Subcutaneous abdominal adipose tissue (tissue), 5 donors: ENCODE measurements around the gene SREK1IP1.
A peak's percentile ranks its signal among the peaks of the same experiment; 100 is the strongest.

ENCODE experiments used
- H3K27ac ChIP-seq: one replicate; pipeline ENCODE4 v1.7.0; 2013; ENCODE audit warnings: low read depth, mild to moderate bottlenecking, inconsistent platforms, low read length, moderate library complexity
- H3K27me3 ChIP-seq, 5 donors: one replicate each; pipeline ENCODE4 v1.7.0; 2013; ENCODE audit warnings: low read length in 5 of 5, inconsistent platforms in 1 of 5; ENCODE audit not compliant: control insufficient read depth in 5 of 5, insufficient read depth in 4 of 5
- H3K36me3 ChIP-seq, 5 donors: one replicate each; pipeline ENCODE4 v1.7.0; 2013; ENCODE audit warnings: low read length in 5 of 5; ENCODE audit not compliant: control insufficient read depth in 5 of 5, insufficient read depth in 5 of 5
- H3K4me1 ChIP-seq, 5 donors: one replicate each; pipeline ENCODE4 v1.7.0; 2013; ENCODE audit warnings: low read length in 5 of 5, mild to moderate bottlenecking in 3 of 5, moderate library complexity in 1 of 5; ENCODE audit not compliant: control insufficient read depth in 5 of 5, insufficient read depth in 5 of 5
- H3K4me3 ChIP-seq, 5 donors: one replicate each; pipeline ENCODE4 v1.7.0; 2013; ENCODE audit warnings: low read length in 5 of 5, low read depth in 1 of 5
- H3K9ac ChIP-seq, 5 donors: one replicate each; pipeline ENCODE4 v1.7.0; 2013; ENCODE audit warnings: low read length in 5 of 5, mild to moderate bottlenecking in 4 of 5, moderate library complexity in 3 of 5
- H3K9me3 ChIP-seq, 5 donors: one replicate each; pipeline ENCODE4 v1.7.0; 2013; ENCODE audit warnings: low read length in 5 of 5; ENCODE audit not compliant: control insufficient read depth in 5 of 5
- donor health status: healthy.
- donor health status: healthy.
- donor health status: healthy.
- donor health status: healthy.
- donor health status: healthy.

Gene SREK1IP1

DNA sequence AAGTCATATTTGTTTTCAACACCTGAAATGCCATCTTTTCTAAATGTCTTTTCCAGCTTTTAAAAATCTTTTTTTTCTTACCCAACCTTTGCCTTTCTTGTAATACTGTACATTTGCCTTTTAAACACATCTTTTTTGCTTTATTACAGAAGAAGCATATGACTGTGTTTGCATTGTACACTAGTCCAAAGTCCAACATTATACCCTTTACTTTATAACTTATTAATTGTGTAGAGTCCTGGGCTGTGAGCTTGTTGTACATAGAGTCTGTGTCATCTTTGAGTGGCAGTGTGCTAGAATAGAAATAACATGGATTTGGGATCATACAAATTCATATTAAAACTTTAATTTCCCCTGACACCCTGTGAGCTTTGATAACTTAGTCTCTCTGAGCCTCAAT lies 24.0 kb upstream of the SREK1IP1 start:
- no peak overlapping the region for H3K27ac ChIP-seq
- no peak overlapping the region for H3K4me3 ChIP-seq
- no peaks in the 10 kb centered on the region for H3K9me3 ChIP-seq
- H3K36me3 ChIP-seq: peaks cover 0 to 16% (median 0%) of the 10 kb centered on the region in 5 donors
- H3K4me1 ChIP-seq: peaks cover 0 to 4% (median 0%) of the 10 kb centered on the region in 5 donors
- no peak overlapping the region for H3K9ac ChIP-seq
- H3K27me3 ChIP-seq: no peaks in the 10 kb centered on the region

GRCh38 chr5:64790210-64790609 lies 21.7 kb upstream of the SREK1IP1 start:
- Histone ChIP-seq H3K4me1 (peaks cover 0 to 4% (median 0%) of the 10 kb centered on the region in 5 donors), H3K9ac (no peak overlapping the region), H3K27ac (no peak overlapping the region), H3K9me3 (no peaks in the 10 kb centered on the region), H3K36me3 (peaks cover 4 to 21% (median 7%) of the 10 kb centered on the region in 5 donors), H3K27me3 (no peaks in the 10 kb centered on the region), H3K4me3 (no peak overlapping the region)

DNA sequence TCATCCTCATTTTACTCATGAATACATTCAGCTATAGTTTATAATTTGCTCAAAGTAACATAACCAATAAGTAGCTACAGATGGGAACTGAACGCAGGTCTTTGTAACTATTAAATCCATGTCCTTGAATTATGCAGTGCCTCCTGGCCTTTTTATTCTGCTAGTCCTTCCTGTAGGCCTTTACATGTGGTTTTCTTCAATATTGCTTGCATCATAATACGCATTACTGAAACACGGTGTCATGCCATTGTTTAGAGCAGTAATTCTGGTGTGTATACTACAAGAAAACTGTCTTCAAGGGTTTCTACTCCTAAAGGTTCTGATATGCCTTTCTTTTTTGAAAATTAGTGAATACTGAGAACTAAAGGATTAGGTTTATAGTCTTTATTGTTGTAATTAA lies 21.0 kb upstream of the SREK1IP1 start:
- Histone ChIP-seq H3K9ac (no peak overlapping the region), H3K4me3 (no peak overlapping the region), H3K9me3 (no peaks in the 10 kb centered on the region), H3K27me3 (no peaks in the 10 kb centered on the region), H3K27ac (no peak overlapping the region), H3K36me3 (peaks cover 4 to 21% (median 7%) of the 10 kb centered on the region in 5 donors), H3K4me1 (peaks cover 0 to 3% (median 0%) of the 10 kb centered on the region in 5 donors)

DNA sequence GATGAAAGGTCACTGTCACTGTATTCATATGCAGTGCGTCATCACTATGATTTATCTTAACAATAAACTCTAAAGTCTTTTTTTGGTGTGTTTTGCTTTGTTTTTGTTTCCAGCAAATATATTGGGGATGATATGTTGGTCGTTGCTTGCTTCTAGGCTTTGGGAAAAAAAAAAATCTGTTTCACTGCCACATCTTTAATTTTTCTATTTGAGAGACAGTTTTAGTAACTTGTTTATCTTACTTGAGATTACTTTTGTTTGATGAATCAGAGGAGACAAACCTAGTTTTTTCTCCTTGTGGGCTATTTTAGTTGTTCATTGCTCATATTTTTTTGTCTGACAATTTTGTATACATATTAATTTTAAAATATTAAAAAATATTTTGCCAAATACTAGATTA lies 19.7 kb upstream of the SREK1IP1 start:
- Histone ChIP-seq H3K4me1 (no peaks in the 10 kb centered on the region), H3K9me3 (no peaks in the 10 kb centered on the region), H3K36me3 (peaks cover 4 to 21% (median 7%) of the 10 kb centered on the region in 5 donors), H3K27ac (no peak overlapping the region), H3K9ac (no peak overlapping the region), H3K4me3 (no peak overlapping the region), H3K27me3 (no peaks in the 10 kb centered on the region)

DNA sequence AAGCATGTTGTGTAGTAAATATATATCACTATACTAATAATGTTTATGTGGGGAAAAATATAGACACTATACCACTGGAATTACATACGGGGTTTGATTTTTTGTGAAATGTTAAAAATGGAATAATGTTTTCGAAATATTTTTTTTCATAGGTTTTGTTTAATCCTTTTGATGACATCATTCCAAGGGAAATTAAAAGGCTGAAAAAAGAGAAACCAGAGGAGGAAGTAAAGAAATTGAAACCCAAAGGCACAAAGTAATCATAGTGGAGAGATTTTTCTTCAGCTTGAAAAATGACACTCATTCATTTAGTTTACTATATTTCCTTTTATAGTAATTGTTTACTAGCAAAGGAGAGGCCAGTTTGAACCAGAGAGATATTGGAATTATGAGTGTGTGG lies 17.9 kb upstream of the SREK1IP1 start:
- H3K27me3 ChIP-seq: no peaks in the 10 kb centered on the region
- H3K9me3 ChIP-seq: no peaks in the 10 kb centered on the region
- H3K4me1 ChIP-seq: no peaks in the 10 kb centered on the region
- no peak overlapping the region for H3K9ac ChIP-seq
- no peak overlapping the region for H3K4me3 ChIP-seq
- peaks cover 4 to 19% (median 7%) of the 10 kb centered on the region in 5 donors for H3K36me3 ChIP-seq
- no peak overlapping the region for H3K27ac ChIP-seq

GRCh38 chr5:64784451-64785025 lies 16.0 kb upstream of the SREK1IP1 start:
- Histone ChIP-seq H3K4me3 (no peak overlapping the region), H3K9ac (no peak overlapping the region), H3K36me3 (peaks cover 4 to 8% (median 7%) of the 10 kb centered on the region in 5 donors)

GRCh38 chr5:64775291-64775690 lies 6.8 kb upstream of the SREK1IP1 start:
- H3K27ac ChIP-seq: no peak overlapping the region
- no peaks in the 10 kb centered on the region for H3K9me3 ChIP-seq
- no peaks in the 10 kb centered on the region for H3K27me3 ChIP-seq
- H3K36me3 ChIP-seq: peaks cover 0 to 7% (median 0%) of the 10 kb centered on the region in 5 donors
- H3K9ac ChIP-seq: no peak overlapping the region
- peaks cover 0 to 3% (median 2%) of the 10 kb centered on the region in 5 donors for H3K4me1 ChIP-seq
- no peak overlapping the region for H3K4me3 ChIP-seq

More at GRCh38 chr5:64784451-64785025, 16.0 kb upstream of the SREK1IP1 start:
- H3K27me3 ChIP-seq: no peaks in the 10 kb centered on the region
- H3K4me1 ChIP-seq: no peaks in the 10 kb centered on the region
- no peaks in the 10 kb centered on the region for H3K9me3 ChIP-seq
- H3K27ac ChIP-seq: no peak overlapping the region

DNA sequence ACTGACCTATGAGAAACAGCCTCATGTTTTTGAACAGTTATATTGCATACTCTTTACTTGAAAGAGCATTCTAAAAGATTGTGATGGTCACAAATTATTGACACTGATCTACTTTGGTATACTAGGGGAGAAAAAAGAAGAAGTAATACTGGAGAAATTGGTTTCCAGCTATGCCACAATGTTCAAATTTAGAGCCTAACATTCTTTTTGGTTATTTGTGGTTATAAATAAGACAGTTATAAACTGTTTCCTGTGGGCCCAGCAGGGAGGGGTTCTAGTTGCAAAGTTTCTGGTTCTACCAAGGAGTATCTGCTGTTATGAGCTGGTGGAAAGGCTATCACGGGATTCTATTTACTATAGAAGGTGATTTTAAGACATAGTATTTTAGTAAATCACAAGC lies 5.0 kb upstream of the SREK1IP1 start:
- no peaks in the 10 kb centered on the region for H3K27me3 ChIP-seq
- H3K36me3 ChIP-seq: peaks cover 0 to 7% (median 0%) of the 10 kb centered on the region in 5 donors
- H3K4me1 ChIP-seq: peaks cover 0 to 16% (median 15%) of the 10 kb centered on the region in 5 donors
- H3K9ac ChIP-seq: no peak overlapping the region
- H3K9me3 ChIP-seq: no peaks in the 10 kb centered on the region
- H3K27ac ChIP-seq: no peak overlapping the region
- no peak overlapping the region for H3K4me3 ChIP-seq

DNA sequence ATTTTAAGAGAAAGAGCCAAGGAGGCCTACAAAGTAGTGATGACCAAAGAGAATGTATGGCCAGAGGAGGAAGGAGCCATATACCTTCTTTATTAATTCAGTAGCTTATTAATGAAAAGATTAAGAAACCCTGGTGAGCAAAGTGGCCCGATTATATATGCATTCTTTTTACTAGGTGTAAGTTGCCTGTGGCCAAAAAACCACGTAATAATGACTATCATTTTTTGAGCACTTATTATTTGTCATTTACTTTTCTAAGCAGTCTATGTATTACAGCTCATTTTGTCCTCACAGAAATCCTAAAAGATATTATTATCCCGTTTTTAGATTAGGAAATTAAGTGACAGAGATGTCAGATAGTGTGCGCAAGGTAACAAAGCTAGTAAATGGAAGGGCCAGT lies 3.2 kb upstream of the SREK1IP1 start:
- no peak overlapping the region for H3K27ac ChIP-seq

DNA sequence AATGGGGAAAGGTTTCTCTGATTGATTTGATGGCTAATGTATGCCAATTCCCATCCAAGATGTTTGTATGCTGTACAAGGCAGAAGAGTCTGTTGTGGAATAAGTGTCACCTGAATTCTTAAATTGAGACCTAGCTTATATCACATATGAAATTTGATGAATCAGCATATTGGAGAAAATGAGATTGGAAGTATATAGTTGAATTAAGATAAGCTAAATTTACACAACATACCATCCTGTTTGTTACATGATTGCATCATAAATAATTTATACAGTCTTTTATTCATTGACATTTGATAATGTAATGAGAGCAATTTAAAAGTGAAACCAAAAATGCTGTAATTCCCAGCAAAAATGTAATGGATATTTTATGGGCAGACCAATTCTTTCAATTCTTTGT lies 1.4 kb upstream of the SREK1IP1 start:
- Histone ChIP-seq H3K4me1 (peaks cover 2 to 42% (median 40%) of the 10 kb centered on the region in 5 donors), H3K9ac (peak overlapping the region in 2 of 5 donors; percentile 96 to 99), H3K27ac (no peak overlapping the region), H3K27me3 (no peaks in the 10 kb centered on the region), H3K9me3 (no peaks in the 10 kb centered on the region), H3K4me3 (peak overlapping the region; percentile 94 to 100 (median 98)), H3K36me3 (peaks cover 0 to 4% (median 2%) of the 10 kb centered on the region in 5 donors)

More for the DNA sequence above, 3.2 kb upstream of the SREK1IP1 start:
- H3K36me3 ChIP-seq: peaks cover 0 to 7% (median 0%) of the 10 kb centered on the region in 5 donors
- no peak overlapping the region for H3K4me3 ChIP-seq
- H3K27me3 ChIP-seq: no peaks in the 10 kb centered on the region
- no peaks in the 10 kb centered on the region for H3K9me3 ChIP-seq
- no peak overlapping the region for H3K9ac ChIP-seq
- H3K4me1 ChIP-seq: peaks cover 2 to 31% (median 28%) of the 10 kb centered on the region in 5 donors
